ENCODE measurements around the gene ANKRD36.
"Not testable (repeated sequence)": the region's sequence is repeated elsewhere in the genome, so short reads cannot be mapped to it uniquely, and the experiment has no call there.

Gene ANKRD36

GRCh38 chr2:97195349-97195748, 82.4 kb downstream of the ANKRD36 start:
- H3K4me3 ChIP-seq (ENCODE audit: low read depth, low read length); in situ Hi-C loops (cut with HindIII; ENCODE audit: low sequenced_read_pairs): not testable (repeated sequence)
- DNase-seq (ENCODE audit: low read depth, low spot score), result peak; percentile 76

DNA sequence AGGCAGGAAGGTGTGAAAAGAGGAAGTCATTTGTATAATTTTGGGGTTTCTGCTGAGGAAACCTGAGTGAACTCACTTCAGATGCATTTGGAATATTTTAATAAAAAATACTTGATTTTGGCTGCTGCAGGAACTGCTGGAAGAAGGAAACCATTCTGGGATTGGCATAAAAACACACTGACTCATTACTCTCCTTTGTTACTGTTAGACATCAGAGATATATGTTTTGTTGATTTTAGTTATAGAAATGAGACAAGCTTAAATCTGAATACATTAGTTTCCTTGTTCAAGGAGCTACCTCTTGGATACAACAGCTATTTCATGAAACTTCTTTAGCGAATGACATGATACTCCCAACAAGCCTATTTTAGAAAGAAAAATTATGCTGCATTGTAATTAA, 84.3 kb downstream of the ANKRD36 start:
- in situ Hi-C loops (cut with HindIII; ENCODE audit: low sequenced_read_pairs); H3K4me3 ChIP-seq (ENCODE audit: low read depth, low read length): not testable (repeated sequence)
- DNase-seq (ENCODE audit: low read depth, low spot score), result peak; percentile 48

- H3K4me3 ChIP-seq (ENCODE audit: low read depth, low read length); in situ Hi-C loops (cut with HindIII; ENCODE audit: low sequenced_read_pairs): not testable (repeated sequence)
- DNase-seq (ENCODE audit: low read depth, low spot score), result peak; percentile 11
Measured at GRCh38 chr2:97200887-97201286, 87.9 kb downstream of the ANKRD36 start.

DNA sequence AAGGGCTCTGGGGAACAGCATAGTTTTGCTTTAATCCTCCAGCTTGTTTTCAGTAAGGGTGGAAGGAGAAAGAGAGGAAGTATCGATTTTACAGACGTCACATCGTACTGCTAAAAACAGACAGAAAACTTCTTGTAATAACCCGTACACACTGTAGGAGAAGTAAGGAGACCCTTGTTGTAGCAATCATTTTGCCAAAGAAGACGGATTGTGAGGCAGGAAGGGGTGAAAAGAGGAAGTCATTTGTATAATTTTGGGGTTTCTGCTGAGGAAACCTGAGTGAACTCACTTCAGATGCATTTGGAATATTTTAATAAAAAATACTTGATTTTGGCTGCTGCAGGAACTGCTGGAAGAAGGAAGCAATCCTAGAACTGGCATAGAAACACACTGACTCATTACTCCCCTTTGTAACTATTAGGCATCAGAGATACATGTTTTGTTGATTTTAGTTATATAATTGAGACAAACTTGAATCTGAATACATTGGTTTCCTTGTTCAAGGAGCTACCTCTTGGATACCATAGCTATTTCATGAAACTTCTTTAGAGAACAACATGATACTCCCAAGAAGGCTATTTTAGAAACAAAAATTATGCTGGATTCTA, 89.8 kb downstream of the ANKRD36 start:
- DNase-seq (ENCODE audit: low read depth, low spot score), result peak; percentile 20
- H3K4me3 ChIP-seq (ENCODE audit: low read depth, low read length); in situ Hi-C loops (cut with HindIII; ENCODE audit: low sequenced_read_pairs): not testable (repeated sequence)

- DNase-seq (ENCODE audit: low read depth, low spot score), result no peak
- H3K4me3 ChIP-seq (ENCODE audit: low read depth, low read length), result no peak overlapping the region
- TF ChIP-seq, protein P1, sequence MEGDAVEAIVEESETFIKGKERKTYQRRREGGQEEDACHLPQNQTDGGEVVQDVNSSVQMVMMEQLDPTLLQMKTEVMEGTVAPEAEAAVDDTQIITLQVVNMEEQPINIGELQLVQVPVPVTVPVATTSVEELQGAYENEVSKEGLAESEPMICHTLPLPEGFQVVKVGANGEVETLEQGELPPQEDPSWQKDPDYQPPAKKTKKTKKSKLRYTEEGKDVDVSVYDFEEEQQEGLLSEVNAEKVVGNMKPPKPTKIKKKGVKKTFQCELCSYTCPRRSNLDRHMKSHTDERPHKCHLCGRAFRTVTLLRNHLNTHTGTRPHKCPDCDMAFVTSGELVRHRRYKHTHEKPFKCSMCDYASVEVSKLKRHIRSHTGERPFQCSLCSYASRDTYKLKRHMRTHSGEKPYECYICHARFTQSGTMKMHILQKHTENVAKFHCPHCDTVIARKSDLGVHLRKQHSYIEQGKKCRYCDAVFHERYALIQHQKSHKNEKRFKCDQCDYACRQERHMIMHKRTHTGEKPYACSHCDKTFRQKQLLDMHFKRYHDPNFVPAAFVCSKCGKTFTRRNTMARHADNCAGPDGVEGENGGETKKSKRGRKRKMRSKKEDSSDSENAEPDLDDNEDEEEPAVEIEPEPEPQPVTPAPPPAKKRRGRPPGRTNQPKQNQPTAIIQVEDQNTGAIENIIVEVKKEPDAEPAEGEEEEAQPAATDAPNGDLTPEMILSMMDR (IDR thresholded peaks at IDR 0.05; ENCODE audit: low read depth, low read length), result no peak
- in situ Hi-C loops (cut with HindIII; ENCODE audit: low sequenced_read_pairs), result no loop called here
Measured at GRCh38 chr2:97210325-97210724, 97.4 kb downstream of the ANKRD36 start.

DNA sequence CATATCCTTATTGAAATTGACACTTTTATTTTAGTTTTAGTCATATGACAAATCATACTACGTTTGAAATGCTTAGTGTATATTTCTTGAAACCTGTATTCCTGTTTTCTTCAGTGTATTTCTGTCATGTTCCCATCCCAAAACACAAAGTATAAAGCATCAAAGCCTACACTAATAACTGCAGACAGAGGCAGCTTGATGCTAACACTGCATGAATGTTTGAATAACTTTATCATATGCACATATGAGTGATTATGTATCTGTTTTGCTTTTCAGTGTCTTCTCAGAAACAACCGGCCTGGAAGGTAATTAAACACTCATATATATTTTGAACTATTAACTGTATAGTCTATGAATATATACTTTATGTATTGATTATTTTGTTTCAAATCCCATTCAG, 102.1 kb downstream of the ANKRD36 start:
- H3K4me3 ChIP-seq (ENCODE audit: low read depth, low read length); DNase-seq (ENCODE audit: low read depth, low spot score); in situ Hi-C loops (cut with HindIII; ENCODE audit: low sequenced_read_pairs): not testable (repeated sequence)

- in situ Hi-C loops (cut with HindIII; ENCODE audit: low sequenced_read_pairs); DNase-seq (ENCODE audit: low read depth, low spot score); H3K4me3 ChIP-seq (ENCODE audit: low read depth, low read length): not testable (repeated sequence)
Measured at GRCh38 chr2:97230848-97231585, 118.1 kb downstream of the ANKRD36 start.

- in situ Hi-C loops (cut with HindIII; ENCODE audit: low sequenced_read_pairs); H3K4me3 ChIP-seq (ENCODE audit: low read depth, low read length); DNase-seq (ENCODE audit: low read depth, low spot score): not testable (repeated sequence)
Measured at GRCh38 chr2:97232981-97233380, 120.0 kb downstream of the ANKRD36 start.

GRCh38 chr2:97233660-97234295, 120.8 kb downstream of the ANKRD36 start:
- DNase-seq (ENCODE audit: low read depth, low spot score); H3K4me3 ChIP-seq (ENCODE audit: low read depth, low read length); in situ Hi-C loops (cut with HindIII; ENCODE audit: low sequenced_read_pairs): not testable (repeated sequence)

DNA sequence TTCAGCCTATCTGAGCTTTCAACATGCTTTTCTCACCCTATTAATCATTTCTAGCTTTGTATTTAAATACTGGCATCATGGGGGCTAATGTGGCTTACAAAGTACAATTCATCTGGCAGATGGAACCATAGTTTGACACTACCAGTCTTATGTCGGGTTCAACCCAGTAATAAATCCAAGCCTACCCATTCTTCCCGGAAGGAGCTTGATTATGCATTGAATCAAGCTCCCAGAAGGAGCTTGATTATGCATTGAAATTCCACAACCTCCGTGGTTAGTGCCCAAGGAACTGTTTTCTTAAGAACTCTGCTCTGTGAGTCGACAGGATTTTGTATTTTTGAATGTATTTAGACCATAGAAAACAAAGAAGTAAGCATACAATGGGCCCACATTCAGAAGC, 148.2 kb downstream of the ANKRD36 start:
- DNase-seq (ENCODE audit: low read depth, low spot score); in situ Hi-C loops (cut with HindIII; ENCODE audit: low sequenced_read_pairs): not testable (repeated sequence)

GRCh38 chr2:97266449-97266848, 153.5 kb downstream of the ANKRD36 start:
- DNase-seq (ENCODE audit: low read depth, low spot score); in situ Hi-C loops (cut with HindIII; ENCODE audit: low sequenced_read_pairs): not testable (repeated sequence)

More for the DNA sequence above, 148.2 kb downstream of the ANKRD36 start:
- not testable (repeated sequence) for H3K4me3 ChIP-seq (ENCODE audit: low read depth, low read length)

More at GRCh38 chr2:97266449-97266848, 153.5 kb downstream of the ANKRD36 start:
- not testable (repeated sequence) for H3K4me3 ChIP-seq (ENCODE audit: low read depth, low read length)
